ENCODE measurements around the gene TANC1.
"Not testable (repeated sequence)": the region's sequence is repeated elsewhere in the genome, so short reads cannot be mapped to it uniquely, and the experiment has no call there.

The TANC1 gene

DNA sequence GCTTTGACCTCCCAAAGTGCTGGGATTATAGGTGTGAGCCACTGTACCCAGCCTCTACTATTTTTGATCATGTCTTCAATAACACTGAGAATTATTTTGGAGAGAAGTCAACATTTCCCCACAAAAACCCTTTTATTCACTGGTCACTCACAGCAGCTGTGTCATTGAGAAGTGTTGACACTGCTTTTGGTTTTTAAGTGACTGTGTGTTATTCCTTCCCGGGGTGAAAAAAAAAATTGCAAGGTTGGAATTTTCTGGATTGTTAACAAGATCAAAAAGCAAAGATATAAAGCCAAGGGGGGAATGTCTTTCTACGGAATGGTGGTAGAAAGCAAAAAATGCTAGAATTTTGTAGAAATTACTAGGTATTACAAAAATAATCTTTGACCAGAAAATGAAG lies 61.5 kb downstream of the TANC1 start:
- no peak for DNase-seq (ENCODE audit: low read depth)

DNA sequence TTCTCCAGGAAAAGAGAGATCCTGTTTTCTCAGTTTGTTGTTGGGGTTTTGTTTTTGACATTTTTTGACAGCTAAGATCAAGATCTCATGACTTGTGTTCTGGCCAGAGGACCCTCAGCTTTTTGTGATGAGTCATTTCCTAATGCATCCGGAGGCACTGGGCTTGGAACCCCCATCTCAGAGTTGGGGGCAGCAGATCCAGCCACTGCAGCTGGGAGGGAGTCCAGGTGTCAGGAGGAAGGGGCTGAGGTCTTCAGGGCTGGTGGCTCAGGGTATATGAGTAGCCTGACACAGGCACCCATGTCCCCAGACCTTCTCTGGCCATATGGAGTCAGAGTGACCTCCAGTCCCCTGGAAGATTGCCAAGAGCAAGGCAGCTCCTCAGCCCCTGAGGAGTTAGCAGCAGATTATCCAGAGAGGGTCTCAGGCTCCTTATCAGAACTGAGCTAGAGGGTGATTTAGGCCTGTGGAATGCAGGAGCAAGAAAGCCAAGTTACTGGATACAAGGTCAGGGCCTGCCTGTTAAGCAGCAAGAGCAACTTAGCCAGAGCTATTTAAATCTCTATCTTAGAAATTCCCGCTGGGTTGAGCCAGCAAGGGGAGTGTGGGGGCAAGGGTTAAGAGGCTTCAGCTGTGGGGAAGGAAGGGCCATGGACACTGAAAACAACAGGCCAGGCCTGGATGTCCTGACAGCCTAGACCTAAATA lies 62.4 kb downstream of the TANC1 start:
- no peak for DNase-seq (ENCODE audit: low read depth)

DNA sequence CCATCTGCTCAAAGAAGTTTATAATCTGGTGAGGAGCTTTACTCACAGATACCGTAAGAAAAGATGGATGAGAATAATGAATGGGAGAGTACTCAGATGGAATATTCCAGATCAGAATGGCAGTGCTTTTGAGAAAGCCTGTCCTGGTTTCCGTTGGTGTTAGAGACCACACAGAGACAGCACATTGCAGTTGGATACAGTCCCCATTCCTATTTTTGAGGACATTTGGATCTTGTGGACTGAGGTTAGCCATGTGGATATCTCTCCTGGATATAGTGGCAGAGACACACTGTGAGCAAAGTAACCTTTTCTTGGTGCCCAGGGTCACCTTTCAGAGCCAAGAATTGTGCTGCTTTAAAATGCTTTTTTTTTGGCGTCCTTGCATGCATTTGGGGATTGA lies 63.7 kb downstream of the TANC1 start:
- no peak for DNase-seq (ENCODE audit: low read depth)

DNA sequence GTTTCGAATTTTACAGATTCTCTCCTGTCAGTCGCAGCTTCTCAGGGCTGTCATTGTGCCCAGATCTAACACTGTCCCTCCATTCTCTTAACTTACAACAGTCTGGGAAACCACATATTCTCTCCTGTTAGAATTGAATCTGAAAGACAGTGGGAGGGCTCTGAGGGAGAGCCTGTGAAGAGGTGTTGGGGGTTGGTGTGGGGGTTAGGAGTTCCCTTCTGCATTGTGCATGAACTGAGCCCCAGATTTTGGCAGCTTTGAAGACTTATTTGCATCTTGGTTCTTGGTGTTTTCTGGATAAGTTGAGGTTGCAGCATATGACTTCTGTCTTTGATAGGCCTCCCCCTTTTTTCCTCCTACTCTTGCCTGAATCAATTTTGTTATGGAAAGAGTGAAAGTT lies 64.1 kb downstream of the TANC1 start:
- DNase-seq (ENCODE audit: low read depth) = no peak

DNA sequence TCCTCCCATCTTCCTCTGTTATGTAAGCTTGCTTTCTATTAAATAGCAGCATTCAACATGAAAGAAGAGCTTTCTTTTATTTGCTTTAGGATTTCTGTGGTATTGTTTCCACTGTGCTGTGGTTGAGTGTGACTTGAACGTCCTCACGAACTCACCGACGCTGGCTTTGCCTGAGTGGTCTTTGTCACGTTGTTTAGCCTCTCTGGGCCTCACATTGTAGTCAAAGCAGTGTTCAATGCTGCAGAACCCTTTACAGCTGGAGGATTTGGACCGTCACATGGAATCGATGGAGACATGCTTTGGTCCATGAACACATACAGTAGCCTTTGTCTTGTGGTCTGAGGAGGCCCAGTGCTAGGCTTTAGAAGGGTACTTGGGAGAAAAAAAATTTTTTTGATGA lies 66.3 kb downstream of the TANC1 start:
- no peak for DNase-seq (ENCODE audit: low read depth)

DNA sequence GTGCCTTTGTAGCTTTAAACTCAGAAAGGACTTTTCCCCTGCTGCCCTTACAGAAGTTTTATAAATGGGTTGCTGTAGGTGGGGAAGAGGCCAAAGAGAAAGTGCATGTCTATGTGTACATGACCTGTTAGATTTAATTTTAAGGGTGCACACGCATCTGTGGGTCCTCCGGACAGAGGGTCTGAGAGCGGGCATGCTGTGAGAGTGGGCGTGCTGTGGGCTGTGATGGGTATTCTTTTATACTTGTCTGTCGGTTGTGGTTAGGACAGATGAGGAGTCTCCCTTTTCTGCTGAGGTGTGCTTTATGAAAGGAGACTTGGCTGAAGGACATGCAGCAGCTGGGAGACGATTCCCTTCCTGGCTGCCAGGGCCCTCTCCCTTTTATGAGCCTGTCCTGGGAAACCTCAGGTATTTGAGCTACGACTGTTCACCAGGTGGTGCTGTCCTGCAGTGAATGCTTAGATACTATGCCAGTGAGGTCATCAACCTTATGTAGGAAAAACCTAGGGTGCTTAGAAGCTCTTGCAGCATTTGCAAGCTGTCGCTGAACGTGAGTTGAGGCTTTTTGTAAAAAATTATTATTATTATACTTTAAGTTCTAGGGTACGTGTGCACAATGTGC lies 67.5 kb downstream of the TANC1 start:
- DNase-seq (ENCODE audit: low read depth) = no peak

DNA sequence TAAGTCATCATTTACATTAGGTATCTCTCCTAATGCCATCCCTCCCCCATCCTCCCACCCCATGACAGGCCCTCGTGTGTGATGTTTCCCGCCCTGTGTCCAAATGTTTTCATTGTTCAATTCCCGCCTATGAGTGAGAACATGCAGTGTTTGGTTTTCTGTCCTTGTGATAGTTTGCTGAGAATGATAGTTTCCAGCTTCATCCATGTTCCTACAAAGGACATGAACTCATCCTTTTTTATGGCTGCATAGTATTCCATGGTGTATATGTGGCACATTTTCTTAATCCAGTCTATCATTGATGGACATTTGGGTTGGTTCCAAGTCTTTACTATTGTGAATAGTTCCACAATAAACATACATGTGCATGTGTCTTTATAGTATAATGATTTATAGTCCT lies 68.0 kb downstream of the TANC1 start:
- not testable (repeated sequence) for DNase-seq (ENCODE audit: low read depth)

DNA sequence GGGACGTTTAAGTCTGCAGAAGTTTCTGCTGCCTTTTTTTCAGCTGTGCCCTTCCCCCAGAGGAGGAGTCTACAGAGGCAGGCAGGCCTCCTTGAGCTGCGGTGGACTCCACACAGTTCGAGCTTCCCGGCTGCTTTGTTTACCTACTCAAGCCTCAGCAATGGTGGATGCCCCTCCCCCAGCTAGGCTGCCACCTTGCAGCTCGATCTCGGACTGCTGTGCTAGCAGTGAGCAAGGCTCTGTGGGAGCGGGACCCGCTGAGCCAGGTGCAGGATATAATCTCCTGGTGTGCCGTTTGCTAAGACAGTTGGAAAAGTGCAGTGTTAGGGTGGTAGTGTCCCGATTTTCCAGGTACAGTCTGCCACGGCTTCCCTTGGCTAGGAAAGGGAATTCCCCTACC lies 72.9 kb downstream of the TANC1 start:
- not testable (repeated sequence) for DNase-seq (ENCODE audit: low read depth)

DNA sequence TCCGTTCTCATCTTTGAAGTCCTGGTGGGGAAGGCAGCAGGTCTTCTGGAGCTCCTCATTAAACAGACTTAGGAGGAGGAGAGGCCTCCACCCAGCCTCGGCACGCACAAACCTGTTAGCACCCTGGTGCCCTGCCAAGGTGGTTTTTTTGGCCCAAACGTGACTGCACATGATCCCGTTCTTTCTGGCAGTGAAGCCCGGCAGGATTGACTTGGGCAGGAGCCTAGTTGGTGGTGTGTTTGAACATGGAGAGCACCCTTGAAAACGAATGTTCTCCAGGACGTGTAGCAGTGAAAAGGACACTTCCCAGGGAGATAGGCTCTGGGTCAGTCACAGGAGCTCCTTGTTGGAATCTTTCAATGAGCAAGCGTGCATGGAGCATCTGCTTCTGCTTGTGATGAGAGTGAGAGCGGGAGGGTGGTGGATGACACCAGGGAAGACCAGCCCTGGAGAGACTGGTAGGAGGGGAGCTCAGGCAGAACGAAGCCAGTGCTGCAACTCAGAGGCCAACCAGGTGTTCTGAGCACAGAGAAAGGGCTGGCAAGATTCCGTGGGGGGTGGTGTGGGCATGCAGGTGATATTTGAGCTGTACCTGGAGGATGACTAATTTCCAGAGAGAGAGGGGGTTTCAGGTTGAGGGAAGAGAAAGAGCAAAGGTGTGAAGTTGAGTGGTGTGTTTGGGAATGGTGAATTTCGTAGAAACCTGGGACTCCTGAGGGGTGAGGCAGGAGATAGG lies 73.8 kb downstream of the TANC1 start:
- no peak for DNase-seq (ENCODE audit: low read depth)

DNA sequence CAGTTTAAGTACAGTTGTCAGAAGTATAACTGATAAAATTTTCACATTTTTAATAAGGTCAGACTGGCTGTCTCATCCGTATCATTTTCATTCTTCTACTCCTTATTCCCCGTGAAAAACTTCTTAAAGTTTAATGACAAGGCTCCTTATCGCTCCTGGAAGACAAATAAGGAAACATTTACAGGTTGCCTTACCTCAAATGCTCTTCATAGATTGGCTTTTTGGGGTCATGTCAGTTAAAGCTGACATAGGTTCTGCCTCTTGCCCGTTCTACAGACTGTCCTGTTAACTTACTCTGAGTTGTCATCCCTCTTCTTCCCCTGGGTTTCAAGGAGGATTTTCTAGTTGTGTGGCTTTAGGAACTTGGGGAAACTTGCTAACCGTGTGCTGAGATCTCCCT lies 75.3 kb downstream of the TANC1 start:
- no peak for DNase-seq (ENCODE audit: low read depth)

DNA sequence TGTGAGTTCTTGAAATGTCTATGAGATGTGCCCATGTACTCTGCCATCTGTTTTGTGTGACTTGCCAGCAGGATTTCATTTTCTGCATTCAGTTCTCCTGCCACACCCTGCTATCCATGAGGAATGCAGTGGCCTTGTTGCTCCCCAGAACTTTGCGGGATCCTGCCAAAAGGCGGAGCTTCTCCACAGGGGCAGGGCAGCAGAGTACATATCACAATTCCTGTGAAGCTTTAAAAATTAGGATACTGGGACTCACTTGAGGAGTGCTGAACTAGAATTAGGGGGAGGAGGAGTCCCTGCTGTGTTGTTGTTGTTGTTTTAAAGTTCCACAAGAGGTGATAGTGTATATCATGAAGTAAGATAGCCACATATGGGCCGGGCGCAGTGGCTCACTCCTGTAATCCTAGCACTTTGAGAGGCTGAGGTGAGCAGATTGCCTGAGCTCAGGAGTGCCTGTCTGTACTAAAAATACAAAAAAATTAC lies 76.4 kb downstream of the TANC1 start:
- DNase-seq (ENCODE audit: low read depth) = no peak

DNA sequence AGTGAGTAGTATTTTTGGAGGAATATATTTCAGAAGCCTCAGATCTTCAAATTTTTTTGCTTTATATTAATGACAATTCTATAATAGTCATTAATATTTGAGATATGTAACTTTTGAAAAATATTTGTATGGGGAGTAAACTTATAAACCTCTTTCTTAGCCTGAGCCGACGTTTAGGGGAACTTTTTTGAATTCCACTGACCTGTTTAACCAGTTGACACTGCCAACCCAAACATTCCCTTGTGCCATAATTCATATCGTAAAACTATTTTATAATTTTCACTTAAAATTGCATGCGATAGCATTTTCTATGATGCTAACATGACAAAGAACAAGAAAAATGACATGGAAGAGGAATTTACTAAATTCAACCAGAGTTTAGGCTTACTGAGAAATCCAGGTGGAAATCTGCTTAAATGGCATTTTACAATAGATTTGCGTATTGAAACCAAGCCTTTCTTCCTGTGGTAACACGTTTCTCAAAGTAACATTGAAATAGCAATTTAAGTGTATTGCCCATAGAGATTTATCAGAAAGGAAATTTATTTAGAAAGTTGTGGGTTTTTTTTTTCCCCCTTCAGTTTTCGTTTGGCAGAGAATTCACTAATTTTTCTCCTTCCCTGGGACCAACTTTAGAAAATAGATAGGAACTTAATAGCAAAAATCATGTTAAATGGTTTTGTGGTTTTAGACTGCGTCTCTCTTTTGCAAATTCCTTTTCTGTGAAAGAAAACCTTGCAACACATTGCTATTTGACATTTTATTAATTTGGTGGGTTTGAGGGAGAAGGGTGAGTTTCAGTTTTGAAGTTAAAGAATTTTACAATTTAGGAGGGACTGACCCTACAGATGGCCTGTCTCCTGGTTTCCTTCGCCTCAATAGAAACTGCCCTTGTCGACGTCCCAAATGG lies 77.4 kb downstream of the TANC1 start:
- DNase-seq (ENCODE audit: low read depth) = no peak

DNA sequence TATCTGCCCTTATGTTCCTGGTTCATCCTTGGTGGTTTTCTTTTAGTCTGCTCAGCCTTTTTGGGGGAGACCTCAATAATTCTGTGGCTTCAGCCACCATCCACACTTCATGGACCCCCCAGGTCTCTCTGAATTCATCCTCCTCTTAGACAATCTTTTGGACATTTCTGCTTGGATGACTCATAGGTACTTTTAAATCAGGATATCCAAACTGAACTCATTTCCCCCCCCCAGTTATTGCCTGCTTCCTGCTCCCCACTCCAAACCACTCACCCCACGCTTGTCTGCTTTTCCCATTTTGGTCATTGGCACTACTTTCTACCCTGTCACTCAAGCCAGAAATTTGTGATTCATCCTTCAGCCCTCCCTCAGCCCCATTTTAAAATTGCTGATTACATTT lies 78.5 kb downstream of the TANC1 start:
- DNase-seq (ENCODE audit: low read depth) = no peak

DNA sequence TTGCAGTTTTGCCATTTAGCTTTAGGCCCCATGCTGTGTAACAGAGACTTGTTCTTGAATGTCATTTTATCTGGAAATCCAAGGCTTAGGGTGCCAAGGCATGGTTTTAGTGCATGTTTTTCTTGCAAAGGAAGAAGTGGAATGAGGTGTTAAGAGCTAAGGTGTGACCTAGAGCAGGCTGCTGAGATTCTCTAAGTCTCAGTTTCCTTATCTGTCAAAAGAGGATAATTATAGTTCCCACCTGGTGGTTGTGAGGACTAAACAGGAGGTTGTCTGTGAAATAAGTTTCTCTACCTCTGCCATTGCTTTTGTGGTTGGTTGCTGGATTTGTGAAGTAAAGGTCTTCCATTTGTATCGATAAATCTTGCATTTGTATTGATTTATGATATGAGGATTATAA lies 82.0 kb downstream of the TANC1 start:
- DNase-seq (ENCODE audit: low read depth) = no peak

DNA sequence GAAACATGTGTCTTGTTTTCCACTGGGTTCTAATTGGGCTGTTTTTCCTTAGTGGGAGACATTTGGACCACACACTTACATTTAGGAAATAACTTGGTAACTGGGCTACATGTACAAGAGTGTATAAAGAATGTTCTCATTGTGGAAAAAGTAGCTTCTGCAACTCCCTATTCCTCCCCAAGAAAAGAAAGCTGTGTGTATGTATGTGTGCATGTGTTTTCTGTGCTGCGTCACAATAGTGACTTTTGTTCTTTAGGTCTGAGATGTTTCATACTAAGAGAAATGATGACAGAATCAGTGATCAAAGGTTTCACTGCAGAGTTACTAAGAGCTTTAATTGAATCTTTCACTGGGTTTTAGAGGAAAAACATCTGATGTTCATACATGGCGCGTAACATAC lies 82.7 kb downstream of the TANC1 start:
- no peak for DNase-seq (ENCODE audit: low read depth)

DNA sequence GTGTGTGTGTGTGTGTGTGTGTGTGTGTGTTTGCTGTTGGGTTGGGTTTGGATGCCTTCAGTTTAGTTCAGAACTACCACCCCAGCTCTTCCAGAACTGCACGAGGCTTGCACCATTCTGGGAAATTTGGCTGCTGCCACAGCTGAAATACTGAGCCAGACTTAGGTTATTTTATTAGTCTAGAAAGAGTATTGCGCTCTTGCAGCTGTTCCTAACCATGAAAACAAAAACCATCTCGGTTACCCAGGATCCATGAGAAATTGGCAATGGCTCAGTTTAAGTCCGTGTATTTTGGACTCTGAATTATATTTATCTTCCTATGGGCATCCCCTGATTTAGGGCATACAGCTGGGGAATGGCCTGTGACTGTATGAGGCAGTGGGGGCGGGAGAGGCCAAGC lies 83.2 kb downstream of the TANC1 start:
- DNase-seq (ENCODE audit: low read depth) = no peak

DNA sequence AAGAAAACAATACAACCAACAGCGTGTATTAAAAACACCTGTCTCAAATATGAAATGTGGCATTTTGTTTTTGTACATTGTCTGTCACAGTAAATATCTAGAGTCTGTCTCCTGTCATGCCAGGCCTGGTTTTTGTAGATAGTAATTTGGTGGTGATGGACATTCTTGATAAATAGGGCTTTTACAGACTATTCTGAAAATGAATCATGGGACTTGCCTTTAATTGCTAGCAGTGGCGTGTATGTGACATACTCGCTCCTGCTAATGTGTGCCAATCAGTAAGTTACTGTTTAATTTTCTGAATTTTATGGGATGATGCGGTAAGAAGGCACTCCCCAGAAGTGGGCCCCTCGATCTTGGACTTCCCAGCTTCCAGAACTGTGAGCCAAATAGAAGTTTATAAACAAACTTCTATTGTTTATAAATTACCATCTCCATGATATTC lies 83.7 kb downstream of the TANC1 start:
- DNase-seq (ENCODE audit: low read depth) = no peak

DNA sequence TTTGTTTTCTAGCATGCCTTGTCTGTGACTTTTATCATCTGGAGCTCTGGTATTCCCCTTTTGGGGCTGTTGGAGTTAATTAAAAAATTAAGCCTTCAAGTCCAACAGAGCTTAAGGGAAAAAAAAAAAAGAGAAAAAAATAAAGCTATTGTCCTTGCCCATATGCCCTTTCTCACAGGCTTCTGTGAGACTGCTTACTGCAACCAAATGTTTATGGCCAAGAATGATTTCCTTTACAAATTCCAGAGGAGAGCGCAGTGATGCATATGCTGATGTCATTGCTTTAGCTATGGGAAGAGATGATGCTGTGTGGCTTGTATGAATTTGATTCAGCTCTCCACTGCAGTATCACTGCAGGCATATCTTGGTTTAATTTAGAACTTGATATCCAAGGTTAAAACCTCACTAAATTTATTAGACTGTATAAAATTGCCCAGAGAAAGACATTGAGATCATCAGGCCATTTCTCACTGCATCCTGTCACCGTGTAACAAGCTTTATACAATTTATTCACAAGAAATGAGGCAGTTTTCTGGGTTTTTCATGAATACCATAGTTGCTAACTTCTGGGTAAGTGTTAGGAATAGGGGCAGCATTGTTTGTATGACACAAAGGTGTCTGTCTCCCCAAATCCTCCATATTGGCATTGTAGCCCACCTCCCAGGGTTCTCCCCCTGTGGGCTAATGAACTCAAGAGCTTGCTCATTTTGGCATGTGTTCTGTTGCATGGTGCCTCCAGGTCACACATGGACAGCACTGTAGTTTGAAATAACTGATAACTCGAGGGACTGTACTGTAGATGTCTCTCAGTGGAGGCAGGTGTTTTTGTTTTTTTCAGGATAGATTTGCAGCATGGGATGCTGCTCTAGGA lies 85.0 kb downstream of the TANC1 start:
- DNase-seq (ENCODE audit: low read depth) = no peak

DNA sequence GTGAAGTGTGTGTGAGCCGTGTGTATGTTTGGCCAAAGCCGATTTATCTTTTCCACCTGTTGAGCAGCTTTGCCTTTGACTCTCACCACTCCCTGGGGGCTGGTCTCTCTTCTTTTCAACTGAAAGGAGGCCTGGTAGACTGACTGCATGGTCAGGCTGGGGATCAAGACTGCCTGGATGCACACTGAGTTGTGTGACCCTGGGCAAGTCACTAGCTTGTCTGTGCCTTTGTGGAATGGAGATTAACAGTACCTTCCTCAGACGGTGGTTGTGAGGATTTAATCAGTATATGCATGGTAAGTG lies 85.5 kb downstream of the TANC1 start:
- DNase-seq (ENCODE audit: low read depth) = no peak

DNA sequence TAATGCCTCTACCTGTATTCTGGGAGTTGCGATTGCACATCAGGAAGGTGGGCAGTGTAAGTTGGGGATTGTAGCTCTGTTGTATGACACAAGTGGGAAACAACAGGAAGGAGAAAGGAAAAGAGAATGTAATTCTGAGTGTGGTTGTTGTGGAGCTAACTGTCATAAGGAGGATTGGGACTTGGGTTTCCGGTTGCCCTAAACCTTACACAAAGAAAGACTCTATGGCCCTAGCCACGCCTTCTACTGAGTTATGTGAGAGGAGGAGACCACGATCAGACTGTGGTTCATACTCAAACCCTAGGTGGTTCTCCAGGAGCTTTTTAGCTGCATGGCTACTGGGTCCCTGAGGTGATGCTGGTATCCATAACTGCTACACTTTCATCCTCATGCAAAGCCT lies 86.5 kb downstream of the TANC1 start:
- DNase-seq (ENCODE audit: low read depth) = no peak

DNA sequence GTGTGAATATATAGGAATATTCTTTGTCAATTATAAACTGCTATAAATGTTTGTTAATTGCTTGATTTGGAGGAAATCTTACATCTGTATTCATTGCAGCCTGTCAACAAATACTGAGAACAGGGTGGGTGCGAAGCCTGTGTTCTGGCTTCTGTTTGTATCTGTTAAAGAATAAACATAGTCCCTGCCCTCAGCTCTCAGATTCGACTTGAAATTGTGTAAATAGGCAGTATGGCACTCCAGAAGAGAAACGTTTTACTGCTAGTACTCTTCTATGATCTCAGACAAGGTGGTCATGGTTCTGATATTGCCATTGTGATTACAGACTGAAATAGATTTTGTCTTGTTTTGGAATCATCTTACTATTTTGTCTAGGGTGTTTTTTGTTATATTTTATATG lies 92.1 kb downstream of the TANC1 start:
- no peak for DNase-seq (ENCODE audit: low read depth)

Data from stimulated activated CD8-positive, alpha-beta memory T cell treated with anti-CD3 and anti-CD28 coated beads, Interleukin-4, amount 100 ng/mL, for 24 hours (primary cell).